ENCODE measurements around the gene PIWIL4.
"Not testable (repeated sequence)": the region's sequence is repeated elsewhere in the genome, so short reads cannot be mapped to it uniquely, and the experiment has no call there.

Gene PIWIL4

DNA sequence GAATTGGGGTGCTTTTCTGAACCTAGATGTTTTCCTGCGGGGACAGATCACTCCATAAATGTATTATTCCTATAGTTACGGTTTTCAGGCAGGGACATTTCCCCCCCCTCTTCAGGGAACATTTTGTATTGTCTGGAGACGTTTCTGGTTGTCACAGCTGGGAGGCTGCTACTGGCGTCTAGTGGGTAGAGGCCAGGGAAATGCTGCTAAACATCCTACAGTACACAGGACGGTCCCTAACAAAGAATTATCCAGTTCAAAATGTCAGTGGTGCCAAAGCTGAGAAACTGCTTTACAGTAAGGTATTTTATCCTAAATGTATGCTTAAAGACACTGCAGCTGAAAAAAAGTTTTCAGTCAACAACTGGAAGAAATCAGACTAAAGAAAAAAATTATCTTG lies 19.4 kb downstream of the PIWIL4 start:
- no peak for DNase-seq

DNA sequence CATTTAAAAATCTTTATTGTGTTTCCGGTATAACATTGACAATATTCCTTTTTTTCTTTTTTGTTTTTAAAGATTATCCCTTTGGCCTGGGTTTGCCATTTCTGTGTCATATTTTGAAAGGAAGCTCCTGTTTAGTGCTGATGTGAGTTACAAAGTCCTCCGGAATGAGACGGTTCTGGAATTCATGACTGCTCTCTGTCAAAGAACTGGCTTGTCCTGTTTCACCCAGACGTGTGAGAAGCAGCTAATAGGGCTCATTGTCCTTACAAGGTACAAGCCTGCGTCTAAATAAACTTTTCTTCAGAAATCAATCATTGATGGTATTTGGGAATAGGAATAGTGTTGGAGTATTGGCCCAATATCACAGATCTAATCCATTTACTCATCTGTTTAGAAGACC lies 19.8 kb downstream of the PIWIL4 start:
- DNase-seq = no peak

- no peak for DNase-seq
These were observed 21.3 kb downstream of the PIWIL4 start for GRCh38 chr11:94588366-94588942.

DNA sequence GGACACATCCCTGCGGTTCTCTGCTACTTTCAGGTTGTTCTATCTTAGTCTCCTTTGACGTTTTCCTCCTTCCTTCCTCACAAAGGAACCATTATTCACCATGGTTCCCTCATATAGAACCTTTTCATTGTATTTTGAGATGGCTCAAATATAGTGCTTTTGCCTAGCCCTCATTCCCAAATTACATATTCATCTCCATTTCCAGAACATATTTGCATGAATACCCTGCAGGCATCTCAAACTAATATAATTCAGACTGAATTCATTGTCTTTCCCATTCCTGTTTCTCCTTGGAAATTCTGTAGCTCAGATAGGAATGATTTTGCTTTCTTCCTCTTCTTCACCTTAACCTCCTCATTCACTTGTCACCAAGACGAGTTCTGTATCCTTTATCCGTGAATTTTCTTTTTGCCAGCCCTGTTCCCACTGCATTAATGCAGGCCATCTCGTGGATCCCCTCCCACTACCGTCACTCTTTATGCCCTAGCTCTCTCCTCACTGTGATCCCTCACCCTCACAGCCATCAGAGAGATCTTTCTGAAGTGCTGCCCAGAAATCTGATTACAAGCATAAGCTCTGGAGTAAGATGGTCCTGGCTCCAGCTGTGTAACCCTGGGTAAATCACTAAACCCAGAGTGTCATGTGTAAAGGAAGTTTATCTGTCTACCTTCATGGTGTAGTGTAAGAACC lies 23.3 kb downstream of the PIWIL4 start:
- no peak for DNase-seq

GRCh38 chr11:94593030-94593429 lies 25.9 kb downstream of the PIWIL4 start:
- peak; percentile 15 for DNase-seq

DNA sequence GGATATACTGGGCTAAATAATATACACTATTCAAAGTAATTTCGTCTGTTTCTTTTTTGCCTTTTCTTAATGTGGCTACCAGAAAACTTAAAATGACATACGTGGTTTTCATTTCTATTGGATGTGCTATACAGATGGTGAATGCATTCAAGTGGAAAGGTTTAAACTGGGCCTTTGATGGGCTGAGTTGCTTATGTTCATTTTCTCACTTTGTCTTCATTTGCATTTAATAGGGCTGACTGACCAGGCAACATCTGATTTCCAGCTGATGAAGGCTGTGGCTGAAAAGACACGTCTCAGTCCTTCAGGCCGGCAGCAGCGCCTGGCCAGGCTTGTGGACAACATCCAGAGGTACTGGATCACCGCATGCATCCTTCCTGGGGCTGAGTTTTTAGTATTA lies 27.9 kb downstream of the PIWIL4 start:
- no peak for DNase-seq

- DNase-seq = peak; percentile 61
These were observed 30.7 kb downstream of the PIWIL4 start for GRCh38 chr11:94597896-94598295.

- no peak for DNase-seq
These were observed 32.3 kb downstream of the PIWIL4 start for GRCh38 chr11:94599510-94599909.

GRCh38 chr11:94602430-94603372 lies 35.5 kb downstream of the PIWIL4 start:
- peak; percentile 84 for DNase-seq

- DNase-seq = no peak
These were observed 36.4 kb downstream of the PIWIL4 start for GRCh38 chr11:94603587-94603986.

DNA sequence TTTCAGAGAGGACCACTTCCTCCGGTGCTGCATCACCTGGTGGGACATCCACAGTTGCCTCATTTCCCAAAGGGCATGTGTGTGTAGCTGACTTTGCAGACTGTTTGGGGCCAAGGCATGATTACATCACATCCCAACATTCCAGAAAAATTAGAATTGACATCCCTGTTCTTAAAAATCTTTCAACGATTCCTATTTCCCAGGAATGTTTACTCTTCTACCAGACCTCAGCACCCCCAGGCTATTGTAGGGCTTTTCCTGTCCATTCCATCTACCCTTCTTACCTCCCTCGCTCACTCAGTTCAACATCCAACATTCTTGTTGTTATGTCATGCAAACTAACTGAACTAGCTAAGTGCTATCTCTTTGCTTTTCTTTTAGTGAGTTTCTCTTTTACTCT lies 37.3 kb downstream of the PIWIL4 start:
- DNase-seq = no peak

DNA sequence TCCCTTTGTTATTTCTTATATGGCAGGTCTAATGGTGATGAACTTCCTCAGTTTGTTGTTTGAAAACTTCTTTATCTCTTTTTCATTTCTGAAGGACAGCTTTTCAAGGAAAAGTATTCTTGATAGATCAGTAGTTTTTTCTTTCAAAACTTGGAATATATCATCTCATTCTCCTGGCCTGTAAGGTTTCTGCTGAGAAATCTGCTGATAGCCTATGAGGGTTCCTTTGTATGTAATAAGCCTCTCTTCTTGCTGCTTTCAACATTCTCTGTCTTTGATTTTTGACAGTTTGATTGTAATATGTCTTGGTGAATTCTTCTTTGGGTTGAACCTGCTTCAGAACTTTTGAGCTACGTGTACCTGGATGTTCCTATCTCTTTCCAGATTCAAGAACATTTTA lies 46.0 kb downstream of the PIWIL4 start:
- DNase-seq = no peak

DNA sequence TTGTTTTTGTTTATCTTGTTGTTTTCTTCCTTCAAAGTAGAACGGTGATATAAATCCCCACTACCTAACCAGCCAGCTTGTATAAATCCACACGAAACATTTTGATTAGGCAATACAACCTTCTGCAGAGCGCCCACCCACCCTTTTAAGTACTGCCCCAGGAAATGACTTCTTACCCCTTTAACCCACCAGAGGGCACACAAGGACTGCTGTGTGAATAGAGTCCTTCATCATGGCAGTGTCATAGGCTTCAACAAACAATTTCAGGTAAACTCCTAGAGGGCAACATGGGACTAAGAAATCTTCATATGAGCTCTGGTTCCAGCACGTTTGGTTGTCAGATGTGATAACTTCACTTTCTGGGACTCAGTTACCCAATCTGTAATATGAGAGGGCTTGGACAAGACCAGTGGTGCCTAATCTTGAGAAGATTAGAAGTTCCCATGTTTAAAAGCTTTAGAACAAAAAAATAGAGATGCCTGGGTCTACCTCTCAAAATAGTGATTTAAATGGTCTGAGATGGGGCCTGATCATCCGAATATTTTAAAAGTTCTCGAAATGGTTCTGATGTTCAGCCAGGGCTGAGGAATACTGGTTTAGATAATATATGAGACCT lies 56.1 kb downstream of the PIWIL4 start:
- DNase-seq = peak; percentile 52

DNA sequence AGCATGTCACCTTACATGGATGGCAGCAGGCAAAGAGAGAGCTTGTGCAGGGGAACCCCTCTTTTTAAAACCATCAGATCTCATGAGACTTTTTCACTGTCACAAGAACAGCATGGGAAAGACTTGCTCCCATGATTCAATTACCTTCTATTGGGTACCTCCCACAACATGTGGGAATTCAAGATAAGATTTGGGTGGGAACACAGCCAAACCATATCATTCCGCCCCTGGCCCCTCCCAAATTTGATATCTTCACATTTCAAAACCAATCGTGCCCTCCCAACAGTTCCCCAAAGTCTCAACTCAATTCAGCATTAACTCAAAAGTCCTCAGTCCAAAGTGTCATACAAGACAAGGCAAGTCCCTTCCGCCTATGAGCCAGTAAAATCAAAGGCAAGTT lies 58.3 kb downstream of the PIWIL4 start:
- DNase-seq = not testable (repeated sequence)

DNA sequence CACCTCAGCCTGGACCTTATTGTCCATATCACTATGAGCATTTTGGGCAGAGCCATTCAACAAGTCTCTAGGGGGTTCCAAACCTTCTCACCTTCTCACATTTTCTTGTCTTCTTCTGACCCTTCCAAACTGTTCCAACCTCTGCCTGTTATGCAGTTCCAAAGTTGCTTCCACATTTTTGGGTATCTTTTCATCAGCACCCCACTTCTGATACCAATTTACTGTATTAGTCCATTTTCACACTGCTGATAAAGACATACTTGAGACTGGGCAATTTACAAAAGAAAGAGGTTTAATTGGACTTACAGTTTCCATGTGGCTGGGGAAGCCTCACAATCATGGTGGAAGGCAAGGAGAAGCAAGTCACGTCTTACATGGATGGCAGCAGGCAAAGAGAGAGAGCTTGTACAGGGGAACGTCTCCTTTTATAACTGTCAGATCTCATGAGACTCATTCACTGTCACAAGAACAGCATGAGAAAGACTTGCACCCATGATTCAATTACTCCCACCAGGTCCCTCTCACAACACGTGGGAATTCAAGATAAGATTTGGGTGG lies 59.9 kb downstream of the PIWIL4 start:
- DNase-seq = not testable (repeated sequence)

GRCh38 chr11:94629741-94630140 lies 62.6 kb downstream of the PIWIL4 start:
- DNase-seq = no peak

DNA sequence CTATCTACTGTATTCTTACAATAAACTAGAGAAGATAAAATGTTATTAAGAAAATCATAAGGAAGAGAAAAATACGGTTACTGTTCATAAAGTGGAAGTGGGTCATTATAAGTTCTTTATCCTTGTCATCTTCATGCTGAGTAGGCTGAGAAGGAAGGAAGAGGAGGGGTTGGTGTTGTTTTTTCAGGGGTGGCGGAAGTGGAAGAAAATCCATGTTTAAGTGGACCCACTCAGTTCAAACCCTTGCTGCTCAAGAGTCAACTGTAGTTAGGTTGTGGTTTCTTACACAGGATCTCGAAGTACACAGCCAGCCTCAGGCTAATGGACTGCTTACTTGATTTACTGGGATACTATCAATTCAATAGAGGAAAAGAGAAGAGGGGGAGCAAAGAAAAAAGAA lies 63.1 kb downstream of the PIWIL4 start:
- no peak for DNase-seq

DNA sequence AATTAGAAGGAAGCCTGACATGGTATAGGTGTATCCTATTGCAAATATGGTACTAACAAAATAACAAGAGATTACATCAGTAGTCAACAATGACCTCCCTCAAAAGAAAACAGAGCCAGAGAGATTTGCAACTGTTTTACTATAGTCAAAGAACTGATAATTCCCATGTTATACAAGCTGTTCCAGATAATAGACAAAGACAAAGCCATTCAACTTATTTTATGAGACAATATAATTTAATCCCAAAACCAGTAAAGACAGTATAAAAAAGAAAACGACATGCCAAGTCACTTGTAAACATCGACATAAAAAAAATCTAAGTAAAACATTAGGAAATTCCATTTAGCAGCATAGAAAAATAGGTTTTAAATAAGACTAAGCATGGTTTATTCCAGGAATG lies 65.2 kb downstream of the PIWIL4 start:
- no peak for DNase-seq

- no peak for DNase-seq
These were observed 67.9 kb downstream of the PIWIL4 start for GRCh38 chr11:94635072-94635471.

- DNase-seq = no peak
These were observed 69.3 kb downstream of the PIWIL4 start for GRCh38 chr11:94636388-94636949.

- peak; percentile 30 for DNase-seq
These were observed 71.2 kb downstream of the PIWIL4 start for GRCh38 chr11:94638301-94638901.

DNA sequence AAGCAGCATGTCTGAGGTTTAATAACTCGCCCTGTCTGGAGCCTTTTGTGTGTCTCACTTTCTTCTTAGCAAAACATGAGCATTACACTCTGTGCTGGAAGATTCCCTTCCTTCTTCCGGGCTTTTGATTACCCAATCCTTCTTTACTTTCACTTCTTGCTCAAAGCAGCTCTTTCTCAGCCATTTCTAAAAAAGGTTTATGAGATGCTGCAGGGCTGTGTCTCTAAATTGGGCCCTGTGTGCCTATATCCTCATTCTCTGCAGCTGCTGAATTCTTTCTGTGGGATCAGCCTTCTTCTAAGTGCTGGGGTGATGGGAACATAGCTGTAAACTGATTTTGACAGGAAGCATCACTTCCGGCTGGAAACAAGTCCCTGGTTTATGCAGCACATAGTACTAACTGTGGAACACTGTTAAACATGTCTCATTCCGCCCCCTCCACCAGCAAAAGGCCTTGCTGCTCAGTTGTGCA lies 71.8 kb downstream of the PIWIL4 start:
- DNase-seq = peak; percentile 83
